ENCODE results near the gene EVI5. TPM values are rescaled to one million over a fixed set of nuclear protein-coding genes. Genes with fewer than 3 reads are reported as not detected.

Gene EVI5
- total RNA-seq, 1 experiment from 2014 or later = 18.9 TPM

DNA sequence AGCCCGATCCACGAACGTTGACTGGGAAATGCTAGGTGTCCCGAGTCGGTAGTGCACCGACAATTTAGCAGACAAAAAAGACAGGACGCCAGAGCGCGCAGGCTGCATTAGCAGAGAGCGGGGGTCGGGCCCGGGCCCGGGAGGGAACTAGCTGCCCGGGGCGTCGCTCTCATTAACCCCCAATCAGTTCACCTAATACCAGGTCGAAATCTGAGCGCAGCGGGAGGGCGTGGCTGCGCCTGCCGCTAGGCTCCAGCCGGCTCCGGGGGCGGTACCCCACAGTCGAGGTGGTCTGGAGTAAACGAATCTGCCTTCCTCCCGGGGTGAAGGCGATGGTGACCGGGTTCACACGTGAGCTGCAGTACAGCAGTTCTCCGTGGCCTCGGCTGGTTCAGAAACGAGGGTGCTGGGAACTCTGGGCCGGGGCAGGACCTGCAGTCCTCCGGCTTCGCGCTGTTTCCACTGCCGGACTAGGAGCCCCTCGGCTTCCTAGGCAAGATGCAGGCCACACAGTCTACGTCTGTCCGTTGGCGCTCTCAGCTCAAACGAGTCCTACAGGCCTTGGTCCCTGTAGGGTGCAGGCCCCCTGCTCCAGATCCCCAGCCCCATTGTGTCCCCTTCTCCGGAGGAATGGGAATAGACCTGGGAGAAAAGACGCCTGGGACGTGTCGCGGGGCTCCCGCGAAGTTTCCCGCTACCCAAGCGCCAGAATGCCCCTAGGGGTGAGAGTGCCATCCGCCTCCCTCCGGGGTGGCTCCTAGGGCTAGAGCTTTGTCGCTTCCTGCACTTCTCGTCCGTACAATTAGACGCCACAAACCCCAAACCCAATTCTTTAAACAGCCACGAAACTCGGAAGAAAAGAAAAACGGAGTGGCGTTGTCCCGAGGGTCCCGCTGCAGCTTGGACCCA is 300.2 kb downstream of the EVI5 start:
- DNase-seq (ENCODE audit: low read depth) = peak; percentile 60

DNA sequence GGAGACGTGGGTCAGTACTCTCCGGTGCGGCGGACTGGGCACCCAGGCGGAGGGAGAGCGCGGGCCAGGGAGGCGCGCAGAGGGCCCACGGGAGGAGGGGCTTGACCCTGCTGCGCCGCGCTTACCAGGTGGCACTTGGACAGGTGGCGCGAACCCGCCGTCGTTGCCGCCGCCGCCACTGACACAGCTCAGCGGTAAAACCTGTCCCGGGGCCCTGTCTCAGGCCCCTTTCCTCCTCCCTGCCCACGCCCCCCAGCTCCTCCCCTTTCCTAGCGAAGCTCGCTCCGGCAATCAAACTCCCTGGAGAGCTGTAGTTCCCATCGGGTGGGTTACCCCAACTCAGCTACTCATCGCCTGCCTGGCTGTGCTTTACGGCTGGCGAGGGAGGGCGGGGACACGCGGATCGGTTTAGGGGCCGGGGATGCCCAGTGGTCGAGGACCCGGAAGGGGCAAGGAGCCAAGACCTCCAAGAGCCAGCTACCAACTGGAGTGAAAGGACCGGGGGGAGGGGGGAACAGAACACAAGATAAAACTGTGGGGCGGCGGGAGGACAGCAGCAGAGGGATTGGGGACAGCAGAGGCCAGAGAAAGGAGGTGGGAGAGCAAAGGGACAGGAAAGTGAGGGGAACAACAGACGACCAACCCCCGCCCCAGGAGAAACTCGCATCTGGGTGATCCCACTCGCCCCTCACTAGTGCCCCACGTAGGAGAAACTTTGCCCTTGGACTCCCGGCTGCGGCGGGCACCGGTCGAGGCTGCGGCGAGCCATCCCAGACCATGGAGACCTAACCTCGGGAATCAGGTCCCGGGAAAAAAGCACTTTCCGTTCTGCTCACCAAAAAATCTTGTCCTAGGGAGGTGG is 301.1 kb downstream of the EVI5 start:
- peak; percentile 38 for DNase-seq (ENCODE audit: low read depth)

DNA sequence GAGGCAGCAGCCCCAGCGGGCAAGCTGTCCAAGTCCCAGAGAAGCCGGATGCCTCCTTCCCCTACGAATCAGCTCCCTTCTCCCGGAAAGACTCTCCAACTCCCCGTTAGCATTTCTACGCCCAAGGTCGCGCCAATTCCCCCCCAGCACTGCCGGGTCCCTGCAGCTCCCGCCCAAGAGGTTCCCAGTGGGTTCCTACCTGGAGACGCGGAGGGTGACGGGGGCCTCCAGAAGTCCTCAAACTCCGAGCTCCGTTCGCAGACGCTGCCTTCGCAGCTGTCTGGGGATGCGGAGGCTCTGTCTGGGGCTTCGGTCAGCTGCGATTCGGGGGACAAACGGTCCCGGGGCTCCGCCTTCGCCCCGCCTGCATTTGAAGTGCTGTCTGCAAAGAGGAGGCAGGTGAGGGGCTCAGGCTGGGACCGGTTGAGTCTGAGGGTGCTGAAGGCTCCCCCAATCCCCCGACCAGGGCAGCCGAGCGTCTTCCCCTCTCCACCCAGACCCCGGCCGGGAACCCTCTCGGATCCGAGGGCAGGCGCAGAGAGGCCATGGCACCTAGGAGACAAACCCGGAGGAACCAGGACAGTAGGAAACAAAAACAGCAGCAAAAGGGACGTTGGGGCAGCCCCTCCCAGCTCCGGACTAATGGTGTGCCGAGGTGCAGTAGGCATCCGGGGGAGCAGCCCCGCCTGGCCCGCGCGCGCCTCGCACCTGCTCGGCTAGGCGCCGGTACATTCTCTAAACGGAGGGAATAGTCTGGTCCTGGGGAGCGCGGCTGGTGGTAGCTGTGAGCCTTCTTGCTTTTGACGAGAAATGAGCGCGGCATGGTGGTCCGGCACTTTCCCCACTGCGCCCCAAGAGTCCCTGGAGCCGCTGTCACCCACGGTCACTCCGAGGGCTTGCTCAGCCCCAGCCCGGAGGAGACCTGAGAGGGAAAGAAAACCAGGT is 302.0 kb downstream of the EVI5 start:
- peak; percentile 50 for DNase-seq (ENCODE audit: low read depth)

DNA sequence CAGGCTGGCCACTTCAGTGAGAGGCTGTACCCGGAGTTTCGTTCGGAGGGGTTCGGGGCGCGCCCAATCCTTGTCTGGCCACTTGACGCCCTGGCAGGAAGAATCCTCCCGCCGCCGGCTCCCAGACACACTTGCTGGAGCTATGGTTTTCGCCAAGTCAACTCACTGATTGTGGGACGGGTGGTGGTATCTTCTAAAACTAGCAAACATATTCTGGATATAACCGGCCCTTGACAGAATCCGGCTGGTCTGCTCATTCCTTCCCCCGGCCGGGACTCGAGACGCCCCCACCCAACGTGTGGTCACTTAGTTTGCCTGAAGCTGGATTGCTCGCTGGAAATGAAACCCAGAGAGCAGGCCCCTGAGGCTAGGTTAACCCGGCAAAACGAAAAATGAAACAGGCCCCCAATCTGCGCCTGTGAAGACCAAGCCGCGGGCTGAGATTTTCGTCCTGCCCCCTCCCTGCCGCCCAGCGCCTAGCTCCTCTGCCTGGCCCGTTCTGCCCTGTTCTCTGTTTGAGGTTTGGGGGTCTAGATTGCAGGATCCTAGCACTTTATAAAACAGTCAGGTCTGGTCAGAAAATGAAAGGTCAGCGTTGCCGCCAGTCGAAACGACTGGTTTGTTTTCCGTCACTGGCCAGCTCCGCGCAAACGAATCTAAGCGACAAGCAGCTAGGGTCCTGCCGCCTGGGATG is 302.8 kb downstream of the EVI5 start:
- no peak for DNase-seq (ENCODE audit: low read depth)

DNA sequence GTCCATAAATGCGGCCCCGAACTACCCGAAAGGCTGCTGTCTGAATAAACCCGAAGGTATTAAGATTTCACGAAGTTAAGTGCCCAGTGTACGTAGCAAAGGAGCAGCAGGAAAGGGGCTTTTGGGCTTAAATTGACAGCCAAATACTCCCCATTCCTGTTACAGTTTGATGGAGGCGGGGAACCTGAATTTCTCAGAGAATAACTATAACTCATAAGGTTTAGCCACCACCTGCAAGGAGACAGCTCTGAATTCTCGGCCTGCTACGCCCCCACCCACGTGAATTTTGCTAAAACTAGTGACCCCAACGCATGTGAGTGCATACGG is 303.3 kb downstream of the EVI5 start:
- DNase-seq (ENCODE audit: low read depth) = no peak

DNA sequence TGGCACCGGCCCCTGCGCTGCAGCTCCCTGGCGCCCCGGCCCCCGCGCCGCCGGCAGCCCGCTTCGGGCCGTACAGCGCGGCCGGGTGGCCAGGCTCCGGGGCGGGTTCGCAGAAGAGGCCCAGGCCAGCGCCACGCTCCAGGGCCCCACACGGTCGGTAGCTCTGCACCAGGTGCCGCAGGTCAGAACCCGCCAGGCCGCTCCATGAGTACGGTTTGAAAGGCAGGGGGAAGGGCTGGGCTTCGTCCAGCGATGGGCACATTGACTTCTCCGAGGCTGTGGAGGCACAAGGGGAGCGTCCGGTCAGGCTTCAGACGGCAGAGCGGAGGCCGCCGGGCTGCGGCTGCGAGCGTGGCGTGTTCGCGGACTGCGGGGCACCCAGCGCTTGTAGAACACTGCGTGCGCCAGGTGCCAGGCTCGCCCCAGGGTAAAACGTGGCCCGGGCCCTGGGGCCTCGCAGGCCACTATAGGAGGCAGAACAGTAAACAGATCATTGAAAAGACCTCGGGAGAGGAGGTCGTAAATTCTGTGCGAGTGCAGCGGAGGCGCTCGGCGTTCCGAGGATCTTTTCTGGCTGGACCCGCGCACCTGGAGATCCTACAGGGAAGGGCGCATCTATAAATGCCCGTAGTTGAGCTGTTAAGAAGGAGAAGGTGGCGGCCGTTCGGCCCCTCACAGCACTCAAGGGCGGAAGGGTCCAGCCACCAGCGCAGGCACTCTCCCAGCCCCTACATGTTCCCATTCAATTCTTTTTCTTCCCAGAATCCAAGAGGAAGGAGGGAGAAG is 303.9 kb downstream of the EVI5 start:
- no peak for DNase-seq (ENCODE audit: low read depth)

DNA sequence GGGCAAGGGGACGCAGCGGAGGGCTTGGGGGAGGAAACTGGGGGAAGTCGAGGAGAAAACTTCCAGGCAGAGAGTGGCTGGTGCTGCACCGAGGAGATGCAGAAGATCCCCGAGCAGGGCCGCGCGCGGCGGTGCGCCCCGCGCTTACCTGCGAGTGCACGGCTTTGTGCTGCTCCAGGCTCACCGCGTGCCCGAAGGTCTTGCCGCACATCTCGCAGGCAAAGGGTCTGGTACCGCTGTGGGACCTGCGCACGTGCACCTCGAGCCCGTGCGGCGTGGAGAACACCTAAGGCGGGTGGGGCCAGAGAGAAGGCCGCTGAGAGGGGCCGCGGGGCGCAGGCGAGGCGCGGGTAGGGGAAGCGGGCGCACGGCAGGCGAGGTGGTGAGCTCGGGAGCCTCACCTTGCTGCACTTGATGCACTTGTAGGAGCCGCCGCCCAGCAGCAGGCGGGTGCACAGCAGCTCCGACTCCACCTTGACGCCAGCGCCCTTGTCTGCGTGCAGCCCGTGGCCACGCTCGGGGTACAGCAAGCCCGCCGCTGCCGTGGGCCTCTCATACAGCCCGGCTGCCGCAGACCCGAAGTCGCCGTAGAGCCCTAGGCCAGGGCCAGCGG is 304.6 kb downstream of the EVI5 start:
- no peak for DNase-seq (ENCODE audit: low read depth)

DNA sequence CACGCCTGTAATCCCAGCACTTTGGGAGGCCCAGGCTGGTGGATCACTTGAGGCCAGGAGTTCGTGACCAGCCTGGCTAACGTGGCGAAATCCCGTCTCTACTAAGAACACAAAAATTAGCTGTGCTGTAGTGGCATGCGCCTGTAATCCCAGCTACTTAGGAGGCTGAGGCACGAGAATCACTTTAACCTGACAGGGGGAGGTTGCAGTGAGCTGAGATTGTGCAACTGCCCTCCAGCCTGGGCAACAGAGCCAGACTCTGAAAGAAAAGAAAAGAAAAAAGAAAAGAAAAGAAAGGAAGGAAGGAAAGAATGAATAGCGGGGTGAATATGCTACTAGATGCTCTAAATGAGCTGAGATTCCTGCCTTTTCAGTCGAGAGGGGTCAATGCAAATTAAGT is 305.3 kb downstream of the EVI5 start:
- DNase-seq (ENCODE audit: low read depth) = no peak

DNA sequence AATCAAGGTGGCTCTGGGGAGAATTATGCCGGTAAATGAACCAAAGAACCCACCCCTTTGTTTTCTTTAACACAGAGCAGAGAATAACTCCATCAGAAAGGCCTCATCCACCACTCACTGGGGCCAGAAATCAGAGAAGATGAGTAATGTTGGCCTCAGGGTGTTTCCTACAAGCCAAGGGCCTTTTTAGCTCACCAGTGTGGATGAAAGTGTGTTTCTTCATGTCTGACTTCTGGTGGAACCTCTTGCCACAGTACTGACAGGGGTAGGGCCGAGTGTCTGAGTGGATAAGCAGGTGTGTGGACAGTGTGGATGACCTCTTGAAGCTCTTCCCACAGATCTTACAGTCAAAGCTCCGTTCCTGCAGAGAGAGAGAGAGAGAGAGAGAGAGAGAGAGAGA is 306.5 kb downstream of the EVI5 start:
- no peak for DNase-seq (ENCODE audit: low read depth)

DNA sequence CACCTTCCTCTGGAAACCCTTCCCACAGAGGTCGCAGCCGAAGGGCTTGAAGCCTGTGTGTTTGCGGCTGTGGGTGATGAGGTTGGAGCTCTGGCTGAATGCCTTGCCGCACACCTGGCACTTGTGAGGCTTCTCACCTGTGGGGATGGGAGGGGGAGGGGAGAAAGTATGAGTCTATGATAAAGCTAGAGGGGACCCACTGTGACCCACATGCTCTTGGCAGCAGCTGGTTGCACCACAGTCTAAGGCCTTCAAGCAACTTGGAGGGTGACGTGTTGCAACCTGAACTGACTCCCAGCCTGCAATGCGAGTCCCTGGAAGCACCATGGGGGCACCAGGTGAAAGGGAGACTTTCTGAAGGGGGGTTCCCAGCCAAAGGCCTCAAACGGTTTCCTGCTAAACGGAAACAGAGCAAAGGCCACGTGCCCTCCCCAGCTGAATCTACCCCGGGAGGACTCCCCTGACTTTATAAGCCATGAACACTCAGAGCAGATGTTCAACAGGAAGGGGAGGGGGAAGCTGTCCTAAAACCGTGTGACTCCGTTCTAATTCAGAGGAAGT is 308.8 kb downstream of the EVI5 start:
- no peak for DNase-seq (ENCODE audit: low read depth)

DNA sequence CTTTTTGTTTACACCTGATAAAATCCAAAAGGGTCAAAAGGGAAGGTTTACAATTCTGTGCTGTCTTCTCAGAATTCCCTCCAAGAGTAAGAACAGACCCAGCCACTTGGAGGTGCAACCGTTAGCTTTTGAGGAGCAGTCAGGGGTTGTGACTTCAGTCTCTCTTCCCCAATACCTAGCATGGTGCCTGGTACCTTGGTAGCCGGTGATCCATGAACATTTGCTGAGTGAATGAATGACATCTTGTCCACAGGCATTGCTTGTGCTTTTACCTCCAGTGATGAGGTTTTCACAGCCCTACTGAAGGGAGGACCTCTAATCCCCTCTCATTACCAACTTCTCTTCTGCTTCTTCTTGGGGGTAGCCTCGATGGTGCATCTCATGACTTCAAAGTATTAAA is 309.9 kb downstream of the EVI5 start:
- no peak for DNase-seq (ENCODE audit: low read depth)

DNA sequence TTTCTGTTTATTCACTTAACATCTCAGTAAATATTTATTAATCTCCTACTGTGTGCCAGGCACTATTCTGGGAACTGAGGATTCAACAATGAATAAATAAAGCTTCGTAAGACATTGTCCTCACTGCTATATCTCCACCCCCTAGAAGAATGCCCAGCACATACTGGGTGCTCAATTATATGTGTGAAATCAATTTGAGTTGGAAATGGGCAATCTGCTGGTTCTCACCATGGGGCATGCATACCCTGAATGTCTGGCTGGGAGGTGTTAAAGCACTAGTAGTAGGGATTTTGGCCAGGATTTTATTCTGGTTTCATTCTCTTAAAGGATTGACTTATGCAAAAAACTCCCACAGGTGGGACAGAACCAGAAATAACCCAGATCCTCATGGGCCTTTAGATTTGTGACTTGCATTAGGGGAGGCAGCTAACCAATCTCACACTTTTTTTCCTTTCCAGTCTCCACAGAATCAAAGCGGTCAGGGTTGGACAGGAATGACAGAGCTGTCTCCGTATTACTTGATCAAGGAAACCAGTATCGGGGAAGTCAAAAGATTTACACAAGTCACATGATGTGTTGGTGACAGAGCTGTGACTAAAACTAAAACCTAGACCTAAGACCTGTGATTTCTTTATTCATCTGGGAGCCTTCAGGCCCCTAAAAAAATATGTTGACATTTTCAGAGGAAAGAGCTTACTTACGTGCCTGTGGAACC is 311.0 kb downstream of the EVI5 start:
- DNase-seq (ENCODE audit: low read depth) = no peak

DNA sequence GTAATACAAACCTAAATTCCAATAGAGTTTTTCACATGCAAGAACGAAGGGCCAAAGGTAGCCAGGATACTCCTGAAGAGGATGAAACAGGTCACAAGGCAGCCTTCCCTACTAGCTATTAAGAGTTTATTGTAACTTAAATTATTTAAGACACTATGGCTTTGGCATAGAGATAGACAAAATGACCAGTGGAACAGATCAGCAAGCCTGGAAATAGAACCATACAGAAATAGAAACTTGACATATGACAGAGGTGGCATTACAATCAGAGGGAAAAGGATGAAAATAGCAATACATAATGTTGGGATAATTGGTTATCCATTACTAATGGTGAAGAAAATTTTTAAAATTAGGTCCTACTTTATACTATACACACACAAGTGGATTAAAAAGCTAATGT is 314.7 kb downstream of the EVI5 start:
- DNase-seq (ENCODE audit: low read depth) = no peak

DNA sequence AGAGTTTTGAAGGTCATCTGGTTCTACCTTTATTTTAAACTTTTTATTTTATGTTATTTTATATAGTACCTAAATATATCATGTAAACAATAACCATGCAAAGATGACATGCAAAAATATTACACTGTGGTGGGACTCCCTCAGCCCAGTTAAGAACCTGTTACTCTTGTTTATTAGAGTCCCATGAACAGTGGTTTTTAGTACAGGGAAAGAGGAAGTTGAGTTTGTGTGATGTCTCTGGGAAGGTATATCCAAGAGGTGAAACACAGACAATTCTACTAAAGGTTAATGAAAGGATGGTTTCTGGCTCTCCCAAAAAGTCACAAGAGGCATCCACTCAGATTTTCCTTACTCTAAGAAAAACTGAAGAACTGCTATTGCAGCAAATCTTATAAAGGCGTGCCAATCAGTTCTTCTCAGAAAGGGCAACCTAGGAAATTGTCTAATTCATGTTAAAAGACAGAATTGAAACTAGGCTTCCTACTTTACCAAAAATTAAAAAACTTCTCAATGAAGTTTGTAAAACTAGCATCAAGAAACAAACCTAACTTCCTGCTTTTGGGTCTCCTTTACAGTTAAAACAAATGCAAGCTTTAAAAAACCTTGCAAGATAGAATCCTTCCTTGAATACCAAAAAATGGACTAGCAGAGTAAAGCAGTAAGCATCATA is 318.1 kb downstream of the EVI5 start:
- DNase-seq (ENCODE audit: low read depth) = no peak

DNA sequence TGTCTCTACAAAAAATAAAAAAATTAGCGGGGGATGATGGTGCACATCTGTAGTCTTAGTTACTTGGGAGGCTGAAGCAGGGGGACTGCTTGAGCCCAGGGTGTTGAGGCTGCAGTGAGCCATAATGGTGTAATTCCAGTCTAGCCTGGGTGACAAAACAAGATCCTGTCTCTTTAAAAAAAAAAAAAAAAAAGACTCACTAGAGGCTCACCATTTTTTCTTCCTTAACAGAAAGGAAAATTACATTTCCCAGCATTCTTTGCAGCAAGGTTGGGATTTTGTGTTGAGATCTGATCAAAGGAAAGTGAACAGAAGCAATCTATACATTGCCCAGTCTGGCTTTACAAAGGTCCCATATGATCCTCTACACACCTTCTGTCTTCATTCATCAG is 319.7 kb downstream of the EVI5 start:
- no peak for DNase-seq (ENCODE audit: low read depth)

DNA sequence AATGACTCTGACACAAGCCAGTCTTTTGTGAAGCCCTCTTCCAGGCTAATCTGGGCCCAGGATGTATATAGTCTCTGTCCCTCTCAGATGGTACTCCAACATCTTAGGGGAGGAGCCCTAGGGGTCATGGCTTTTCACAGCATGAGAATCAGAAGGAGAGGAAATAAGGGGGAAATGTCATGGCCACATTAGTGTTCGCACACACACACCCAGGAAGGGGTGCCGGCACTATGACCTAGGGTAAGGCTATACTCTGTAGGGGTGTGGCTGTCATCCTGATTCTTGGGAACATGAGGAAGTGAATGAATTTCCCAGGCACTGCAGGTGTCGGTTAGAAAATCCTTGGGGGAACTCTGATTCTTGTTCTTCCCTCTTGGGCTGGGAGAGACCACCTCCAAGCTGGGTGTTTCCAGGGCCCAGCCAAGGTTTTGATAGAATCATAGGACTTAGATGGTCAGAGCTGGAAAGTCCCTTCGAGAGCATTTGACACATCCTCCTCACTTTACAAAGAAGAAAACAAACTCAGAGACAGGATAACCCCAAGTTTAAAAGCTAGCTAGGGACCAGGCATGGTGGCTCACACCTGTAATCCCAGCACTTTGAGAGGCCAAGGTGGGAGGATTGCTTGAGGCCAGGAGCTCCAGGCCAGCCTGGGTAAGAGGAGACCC is 320.2 kb downstream of the EVI5 start:
- DNase-seq (ENCODE audit: low read depth) = no peak

DNA sequence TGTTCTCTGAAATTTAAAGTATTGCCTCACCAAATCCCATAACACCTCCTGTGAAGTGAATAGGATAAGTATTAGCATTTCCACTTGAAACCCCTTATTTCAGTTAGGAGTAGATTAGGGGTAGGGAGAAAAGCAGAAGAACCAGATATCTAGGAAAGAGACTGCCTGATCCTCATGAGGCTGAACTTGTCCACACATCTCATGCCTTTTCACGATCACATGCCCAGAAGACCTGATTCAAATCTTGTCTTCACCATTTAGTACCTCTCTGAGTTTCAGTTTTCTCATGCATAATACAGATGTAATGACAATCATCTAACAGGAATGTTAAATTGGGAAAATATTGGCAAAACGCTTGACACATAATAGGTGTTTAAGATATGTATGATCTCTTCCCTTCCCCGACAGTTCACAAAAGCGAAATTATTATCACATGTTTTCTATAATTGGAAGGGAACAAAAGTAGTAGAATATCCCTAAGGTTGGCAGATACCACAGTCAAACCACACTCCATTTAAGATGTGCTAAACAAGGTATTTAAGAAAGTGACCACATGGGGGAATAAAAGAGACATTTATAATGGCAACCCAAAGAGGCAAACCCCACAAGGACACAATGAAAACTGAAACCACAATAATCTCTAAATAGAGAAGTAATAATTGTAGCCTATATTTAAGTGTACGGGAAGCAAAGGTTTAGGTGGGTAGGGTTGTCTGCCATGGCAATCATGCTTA is 323.4 kb downstream of the EVI5 start:
- DNase-seq (ENCODE audit: low read depth) = no peak
